BLaER1 (cell line): Measurements from ENCODE around the gene GALNT12.

Experiments used
- H3K27ac ChIP-seq: shearing (Covaris generic); formaldehyde crosslinking; 2 replicates; pipeline ENCODE4 v1.8.1; 2022
- H3K27me3 ChIP-seq: shearing (Covaris generic); formaldehyde crosslinking; 2 replicates; pipeline ENCODE4 v1.8.1; 2022
- H3K36me3 ChIP-seq: shearing (Covaris generic); formaldehyde crosslinking; 2 replicates; pipeline ENCODE4 v1.8.1; 2022
- H3K4me1 ChIP-seq: shearing (Covaris generic); formaldehyde crosslinking; 2 replicates; pipeline ENCODE4 v1.8.1; 2022
- H3K4me2 ChIP-seq: shearing (Covaris generic); formaldehyde crosslinking; 2 replicates; pipeline ENCODE4 v1.8.1; 2022
- H3K4me3 ChIP-seq: shearing (Covaris generic); formaldehyde crosslinking; 2 replicates; pipeline ENCODE4 v1.8.1; 2022
- H3K9ac ChIP-seq: shearing (Covaris generic); formaldehyde crosslinking; 2 replicates; pipeline ENCODE4 v1.8.1; 2022
- H3K9me3 ChIP-seq: shearing (Covaris generic); formaldehyde crosslinking; 2 replicates; pipeline ENCODE4 v1.8.1; 2022
- H4K20me1 ChIP-seq: shearing (Covaris generic); formaldehyde crosslinking; 2 replicates; pipeline ENCODE4 v1.8.1; 2022
- Cebpa-rat ChIP-seq: shearing (Covaris generic); IDR thresholded peaks from 2 replicates; pipeline ENCODE4 v1.8.1; 2022

GALNT12 gene

GRCh38 chr9:98852460-98852734 lies 44.9 kb downstream of the GALNT12 start:
- Histone ChIP-seq H3K4me2 (peak overlapping the region; percentile 17; the same call in 1 of the 2 replicates), H3K4me3 (no peak overlapping the region), H3K9ac (no peak overlapping the region), H3K27ac (no peak overlapping the region), H3K27me3 (no peaks in the 10 kb centered on the region), H4K20me1 (no peaks in the 10 kb centered on the region), H3K4me1 (peaks cover 17% of the 10 kb centered on the region), H3K9me3 (peaks cover 12% of the 10 kb centered on the region), H3K36me3 (no peaks in the 10 kb centered on the region)
- no peak for TF ChIP-seq Cebpa-rat

GRCh38 chr9:98852961-98853360 lies 45.5 kb downstream of the GALNT12 start:
- Histone ChIP-seq H3K36me3 (no peaks in the 10 kb centered on the region), H3K27me3 (no peaks in the 10 kb centered on the region), H3K9ac (no peak overlapping the region), H4K20me1 (no peaks in the 10 kb centered on the region), H3K4me3 (no peak overlapping the region), H3K9me3 (peaks cover 12% of the 10 kb centered on the region), H3K4me1 (peaks cover 17% of the 10 kb centered on the region), H3K27ac (no peak overlapping the region), H3K4me2 (peak overlapping the region; percentile 17; the same call in 1 of the 2 replicates)
- TF ChIP-seq Cebpa-rat, result no peak

GRCh38 chr9:98854266-98854665 lies 46.8 kb downstream of the GALNT12 start:
- H3K9me3 ChIP-seq, result peaks cover 12% of the 10 kb centered on the region
- no peaks in the 10 kb centered on the region for H3K27me3 ChIP-seq
- H3K4me2 ChIP-seq, result no peak overlapping the region
- no peaks in the 10 kb centered on the region for H4K20me1 ChIP-seq
- no peak for TF ChIP-seq Cebpa-rat
- peaks cover 22% of the 10 kb centered on the region for H3K4me1 ChIP-seq
- H3K27ac ChIP-seq, result no peak overlapping the region
- H3K36me3 ChIP-seq, result no peaks in the 10 kb centered on the region
- no peak overlapping the region for H3K4me3 ChIP-seq
- H3K9ac ChIP-seq, result no peak overlapping the region

GRCh38 chr9:98855592-98855991 lies 48.1 kb downstream of the GALNT12 start:
- TF ChIP-seq Cebpa-rat, result no peak
- Histone ChIP-seq H3K27me3 (no peaks in the 10 kb centered on the region), H3K36me3 (no peaks in the 10 kb centered on the region), H3K4me3 (no peak overlapping the region), H3K9ac (no peak overlapping the region), H3K4me1 (peaks cover 25% of the 10 kb centered on the region), H4K20me1 (no peaks in the 10 kb centered on the region), H3K4me2 (no peak overlapping the region), H3K27ac (no peak overlapping the region), H3K9me3 (peaks cover 12% of the 10 kb centered on the region)

- Histone ChIP-seq H3K9me3 (peaks cover 12% of the 10 kb centered on the region), H3K27me3 (no peaks in the 10 kb centered on the region), H3K4me2 (no peak overlapping the region), H3K4me1 (peaks cover 24% of the 10 kb centered on the region), H4K20me1 (no peaks in the 10 kb centered on the region), H3K4me3 (no peak overlapping the region), H3K9ac (no peak overlapping the region), H3K36me3 (no peaks in the 10 kb centered on the region), H3K27ac (no peak overlapping the region)
- no peak for TF ChIP-seq Cebpa-rat
These were observed 49.5 kb downstream of the GALNT12 start for GRCh38 chr9:98856982-98857381.

- TF ChIP-seq Cebpa-rat, result no peak
- H3K4me2 ChIP-seq, result no peak overlapping the region
- no peak overlapping the region for H3K27ac ChIP-seq
- peaks cover 17% of the 10 kb centered on the region for H3K9me3 ChIP-seq
- peaks cover 18% of the 10 kb centered on the region for H3K4me1 ChIP-seq
- no peaks in the 10 kb centered on the region for H3K27me3 ChIP-seq
- no peak overlapping the region for H3K9ac ChIP-seq
- no peaks in the 10 kb centered on the region for H4K20me1 ChIP-seq
- no peak overlapping the region for H3K4me3 ChIP-seq
- no peaks in the 10 kb centered on the region for H3K36me3 ChIP-seq
These were observed 52.5 kb downstream of the GALNT12 start for GRCh38 chr9:98859941-98860340.

GRCh38 chr9:98860871-98861293 lies 53.4 kb downstream of the GALNT12 start:
- Histone ChIP-seq H3K4me1 (peaks cover 24% of the 10 kb centered on the region), H3K4me2 (no peak overlapping the region), H3K4me3 (no peak overlapping the region), H4K20me1 (no peaks in the 10 kb centered on the region), H3K27ac (no peak overlapping the region), H3K9me3 (peaks cover 18% of the 10 kb centered on the region), H3K27me3 (no peaks in the 10 kb centered on the region), H3K9ac (no peak overlapping the region), H3K36me3 (no peaks in the 10 kb centered on the region)
- TF ChIP-seq Cebpa-rat, result no peak

- Histone ChIP-seq H3K27me3 (no peaks in the 10 kb centered on the region), H3K4me2 (no peak overlapping the region; the same call in 1 of the 2 replicates), H3K36me3 (no peaks in the 10 kb centered on the region), H3K9ac (no peak overlapping the region), H3K27ac (no peak overlapping the region), H4K20me1 (no peaks in the 10 kb centered on the region), H3K9me3 (peaks cover 12% of the 10 kb centered on the region; the same call in 1 of the 2 replicates), H3K4me3 (no peak overlapping the region), H3K4me1 (peaks cover 35% of the 10 kb centered on the region)
- TF ChIP-seq Cebpa-rat, result peak; percentile 86
These were observed 54.5 kb downstream of the GALNT12 start for GRCh38 chr9:98861781-98862504.

- Histone ChIP-seq H3K9ac (no peak overlapping the region), H3K4me2 (no peak overlapping the region), H3K4me3 (no peak overlapping the region), H3K4me1 (peaks cover 45% of the 10 kb centered on the region), H3K9me3 (peaks cover 12% of the 10 kb centered on the region; the same call in 1 of the 2 replicates), H3K36me3 (no peaks in the 10 kb centered on the region), H3K27ac (no peak overlapping the region), H4K20me1 (no peaks in the 10 kb centered on the region), H3K27me3 (no peaks in the 10 kb centered on the region)
- no peak for TF ChIP-seq Cebpa-rat
These were observed 55.5 kb downstream of the GALNT12 start for GRCh38 chr9:98862936-98863335.

GRCh38 chr9:98864281-98865174 lies 57.1 kb downstream of the GALNT12 start:
- no peaks in the 10 kb centered on the region for H3K27me3 ChIP-seq
- peak overlapping the region; percentile 93; the same call in 1 of the 2 replicates for H3K4me2 ChIP-seq
- H3K9ac ChIP-seq, result no peak overlapping the region
- TF ChIP-seq Cebpa-rat, result no peak
- H3K27ac ChIP-seq, result peak overlapping the region; percentile 49
- H3K9me3 ChIP-seq, result peaks cover 12% of the 10 kb centered on the region; the same call in 1 of the 2 replicates
- no peak overlapping the region for H3K4me3 ChIP-seq
- peaks cover 51% of the 10 kb centered on the region for H3K4me1 ChIP-seq
- H3K36me3 ChIP-seq, result no peaks in the 10 kb centered on the region
- no peaks in the 10 kb centered on the region for H4K20me1 ChIP-seq
